Measurements from ENCODE around the gene ACSL5.
"Not testable (repeated sequence)": the region's sequence is repeated elsewhere in the genome, so short reads cannot be mapped to it uniquely, and the experiment has no call there.

Gene ACSL5

DNA sequence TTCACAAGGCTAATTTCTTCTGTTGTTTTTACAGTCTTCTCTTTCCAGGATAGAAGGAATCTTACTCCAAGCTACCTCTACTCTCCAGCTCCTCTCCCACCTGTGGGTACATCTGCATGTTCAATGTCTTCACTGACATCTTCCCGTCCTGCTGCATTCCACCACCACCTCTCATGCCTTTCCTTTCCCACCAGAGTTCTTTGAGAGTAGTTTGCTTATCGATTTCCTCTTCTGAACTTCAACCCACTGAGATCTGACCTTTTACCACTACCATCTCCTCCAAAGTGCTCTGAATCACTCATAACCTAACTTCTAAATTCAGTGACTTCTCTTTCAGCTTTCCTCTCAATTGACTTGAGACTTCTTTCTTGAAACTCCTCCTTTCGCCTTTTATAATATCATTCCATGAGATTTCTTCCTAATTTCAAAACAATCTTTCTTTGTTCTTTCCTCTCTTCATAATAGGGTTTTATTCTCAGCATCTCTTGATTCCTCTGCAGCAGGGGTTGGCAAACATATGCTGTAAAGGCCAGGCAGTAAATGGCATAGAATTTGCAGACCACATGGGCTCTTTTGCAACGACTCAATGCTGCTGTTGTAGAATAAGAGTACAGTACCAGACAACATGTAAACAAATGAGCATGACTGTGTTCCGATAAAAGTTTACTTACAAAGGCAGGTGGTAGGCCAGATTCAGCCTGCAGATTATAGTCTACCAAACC, 22.1 kb downstream of the ACSL5 start:
- Histone ChIP-seq H3K4me1 (ENCODE audit: insufficient read depth, low read length) (no peaks in the 10 kb centered on the region), H3K27ac (ENCODE audit: low read depth, low read length) (no peak overlapping the region), H3K9ac (ENCODE audit: low read length) (no peak overlapping the region), H3K27me3 (ENCODE audit: control insufficient read depth in 1 of 2, insufficient read depth in 2 of 2, low read length in 2 of 2) (no peaks in the 10 kb centered on the region), H3K36me3 (ENCODE audit: insufficient read depth, low read length) (no peaks in the 10 kb centered on the region), H3K9me3 (ENCODE audit: low read length) (no peaks in the 10 kb centered on the region), H3K4me3 (ENCODE audit: low read depth in 1 of 2, low read length in 2 of 2) (no peak overlapping the region)

DNA sequence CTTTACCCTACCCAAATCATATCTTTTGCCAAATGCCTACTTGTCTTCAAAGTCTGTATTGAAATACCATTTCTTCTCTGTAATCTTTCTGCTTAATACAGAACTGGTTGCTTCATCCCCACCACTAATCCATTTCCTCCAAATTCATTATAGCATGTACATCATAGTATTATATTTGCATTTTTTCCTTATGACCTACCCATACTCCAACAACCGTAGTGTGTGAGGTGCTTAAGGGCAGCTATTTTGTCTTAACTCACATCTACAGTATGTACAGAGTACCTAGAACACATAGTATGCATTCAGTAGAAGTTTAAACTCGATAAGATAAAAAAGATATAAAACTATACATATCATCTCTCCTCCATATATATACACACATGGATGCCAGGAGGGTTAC, 23.7 kb downstream of the ACSL5 start:
- no peaks in the 10 kb centered on the region for H3K36me3 ChIP-seq (ENCODE audit: insufficient read depth, low read length)
- H3K9me3 ChIP-seq (ENCODE audit: low read length), result no peaks in the 10 kb centered on the region
- no peak overlapping the region for H3K4me3 ChIP-seq (ENCODE audit: low read depth in 1 of 2, low read length in 2 of 2)
- no peaks in the 10 kb centered on the region for H3K4me1 ChIP-seq (ENCODE audit: insufficient read depth, low read length)
- no peak overlapping the region for H3K27ac ChIP-seq (ENCODE audit: low read depth, low read length)
- H3K27me3 ChIP-seq (ENCODE audit: control insufficient read depth in 1 of 2, insufficient read depth in 2 of 2, low read length in 2 of 2), result no peaks in the 10 kb centered on the region
- no peak overlapping the region for H3K9ac ChIP-seq (ENCODE audit: low read length)

DNA sequence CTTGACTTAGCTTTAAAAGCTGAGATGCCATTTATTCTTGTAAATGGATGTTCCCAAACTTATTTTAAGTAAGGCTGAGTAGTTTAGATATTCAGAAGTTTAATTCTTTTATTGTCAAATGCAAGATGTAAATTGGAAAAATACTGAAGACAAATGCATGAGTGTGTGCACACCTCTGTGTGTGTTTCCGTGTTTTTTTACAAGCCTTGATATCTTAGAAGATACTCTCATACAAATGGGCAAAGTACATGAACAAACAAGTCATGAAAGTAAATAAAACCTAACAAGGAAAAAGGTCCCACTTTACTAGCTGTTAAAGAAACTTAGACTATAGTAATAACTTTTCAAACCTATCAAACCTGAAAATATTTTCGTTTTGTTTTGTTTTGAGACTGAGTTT, 29.0 kb downstream of the ACSL5 start:
- H3K36me3 ChIP-seq (ENCODE audit: insufficient read depth, low read length), result no peaks in the 10 kb centered on the region
- H3K27ac ChIP-seq (ENCODE audit: low read depth, low read length), result no peak overlapping the region

DNA sequence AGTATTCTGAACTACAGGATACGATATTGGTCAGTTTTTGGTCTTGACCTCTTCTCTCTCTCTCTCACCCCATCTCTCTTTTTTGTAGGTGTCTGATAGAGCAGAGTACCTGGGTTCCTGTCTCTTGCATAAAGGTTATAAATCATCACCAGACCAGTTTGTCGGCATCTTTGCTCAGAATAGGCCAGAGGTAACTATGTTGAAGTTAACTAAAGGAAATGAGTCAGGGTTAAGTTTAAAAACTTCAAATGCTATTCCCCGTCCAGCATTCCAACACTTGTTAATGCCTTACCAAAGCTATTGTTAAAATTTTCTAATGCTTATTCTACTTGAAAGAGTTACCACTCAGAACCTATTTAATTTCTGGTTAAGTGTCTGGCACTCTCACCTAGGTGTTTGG, 30.7 kb downstream of the ACSL5 start:
- no peak overlapping the region for H3K4me3 ChIP-seq (ENCODE audit: low read depth in 1 of 2, low read length in 2 of 2)
- H3K36me3 ChIP-seq (ENCODE audit: insufficient read depth, low read length), result no peaks in the 10 kb centered on the region
- H3K9me3 ChIP-seq (ENCODE audit: low read length), result no peaks in the 10 kb centered on the region
- no peak overlapping the region for H3K27ac ChIP-seq (ENCODE audit: low read depth, low read length)
- H3K4me1 ChIP-seq (ENCODE audit: insufficient read depth, low read length), result no peaks in the 10 kb centered on the region
- H3K9ac ChIP-seq (ENCODE audit: low read length), result no peak overlapping the region
- H3K27me3 ChIP-seq (ENCODE audit: control insufficient read depth in 1 of 2, insufficient read depth in 2 of 2, low read length in 2 of 2), result no peaks in the 10 kb centered on the region

More for the DNA sequence above, 29.0 kb downstream of the ACSL5 start:
- Histone ChIP-seq H3K9ac (ENCODE audit: low read length) (no peak overlapping the region), H3K27me3 (ENCODE audit: control insufficient read depth in 1 of 2, insufficient read depth in 2 of 2, low read length in 2 of 2) (no peaks in the 10 kb centered on the region), H3K9me3 (ENCODE audit: low read length) (no peaks in the 10 kb centered on the region), H3K4me3 (ENCODE audit: low read depth in 1 of 2, low read length in 2 of 2) (no peak overlapping the region), H3K4me1 (ENCODE audit: insufficient read depth, low read length) (no peaks in the 10 kb centered on the region)

DNA sequence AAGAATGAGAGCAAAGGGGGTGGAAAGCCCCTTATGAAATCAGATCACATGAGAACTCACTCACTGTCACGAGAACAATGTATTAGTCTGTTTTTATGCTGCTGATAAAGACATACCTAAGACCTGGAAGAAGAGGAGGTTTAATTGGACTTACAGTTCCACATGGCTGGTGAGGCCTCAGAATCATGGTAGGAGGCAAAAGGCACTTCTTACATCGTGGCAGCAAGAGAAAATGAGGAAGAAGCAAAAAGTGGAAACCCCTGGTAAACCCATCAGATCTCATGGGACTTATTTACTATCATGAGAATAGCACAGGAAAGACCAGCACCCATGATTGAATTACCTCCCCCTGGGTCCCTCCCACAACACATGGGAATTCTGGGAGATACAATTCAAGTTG, 32.9 kb downstream of the ACSL5 start:
- not testable (repeated sequence) for H3K9ac ChIP-seq (ENCODE audit: low read length); H3K4me1 ChIP-seq (ENCODE audit: insufficient read depth, low read length); H3K9me3 ChIP-seq (ENCODE audit: low read length); H3K36me3 ChIP-seq (ENCODE audit: insufficient read depth, low read length); H3K4me3 ChIP-seq (ENCODE audit: low read depth in 1 of 2, low read length in 2 of 2); H3K27me3 ChIP-seq (ENCODE audit: control insufficient read depth in 1 of 2, insufficient read depth in 2 of 2, low read length in 2 of 2); H3K27ac ChIP-seq (ENCODE audit: low read depth, low read length)

DNA sequence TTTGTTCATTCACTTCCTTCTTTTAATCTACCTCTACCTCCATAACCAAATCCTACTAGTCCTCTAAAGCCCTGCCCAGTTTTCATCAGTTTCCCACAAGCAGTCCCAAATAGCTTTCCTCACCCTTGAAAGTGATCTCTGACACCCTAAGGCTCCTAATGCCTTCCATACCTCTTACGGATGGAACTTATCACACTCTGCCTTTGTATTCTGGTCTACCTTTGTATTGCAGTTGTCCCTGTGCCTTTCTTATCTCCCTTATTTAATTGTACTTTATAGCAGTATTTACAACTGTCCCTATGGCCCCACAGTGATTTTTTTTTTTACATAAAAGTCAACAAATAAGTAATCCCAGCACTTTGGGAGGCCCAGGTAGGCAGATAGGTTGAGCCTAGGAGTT, 33.8 kb downstream of the ACSL5 start:
- no peak overlapping the region for H3K9ac ChIP-seq (ENCODE audit: low read length)
- H3K4me3 ChIP-seq (ENCODE audit: low read depth in 1 of 2, low read length in 2 of 2), result no peak overlapping the region
- no peaks in the 10 kb centered on the region for H3K36me3 ChIP-seq (ENCODE audit: insufficient read depth, low read length)
- H3K27ac ChIP-seq (ENCODE audit: low read depth, low read length), result no peak overlapping the region
- no peaks in the 10 kb centered on the region for H3K9me3 ChIP-seq (ENCODE audit: low read length)
- H3K27me3 ChIP-seq (ENCODE audit: control insufficient read depth in 1 of 2, insufficient read depth in 2 of 2, low read length in 2 of 2), result no peaks in the 10 kb centered on the region
- H3K4me1 ChIP-seq (ENCODE audit: insufficient read depth, low read length), result no peaks in the 10 kb centered on the region

DNA sequence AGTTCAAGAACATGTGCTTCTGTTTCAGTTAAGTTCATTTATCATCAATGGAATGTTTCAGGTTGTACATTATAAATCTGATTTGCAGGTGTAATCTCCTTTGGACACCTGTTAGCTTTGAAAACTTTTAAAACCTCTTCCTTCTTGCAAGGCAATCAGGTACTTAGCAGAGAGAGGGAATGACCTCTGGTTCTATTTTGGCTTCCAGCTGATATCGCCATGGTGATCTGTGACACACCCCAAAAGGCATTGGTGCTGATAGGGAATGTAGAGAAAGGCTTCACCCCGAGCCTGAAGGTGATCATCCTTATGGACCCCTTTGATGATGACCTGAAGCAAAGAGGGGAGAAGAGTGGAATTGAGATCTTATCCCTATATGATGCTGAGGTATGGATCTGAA, 35.4 kb downstream of the ACSL5 start:
- H3K27me3 ChIP-seq (ENCODE audit: control insufficient read depth in 1 of 2, insufficient read depth in 2 of 2, low read length in 2 of 2), result no peaks in the 10 kb centered on the region
- no peaks in the 10 kb centered on the region for H3K9me3 ChIP-seq (ENCODE audit: low read length)
- no peak overlapping the region for H3K9ac ChIP-seq (ENCODE audit: low read length)
- H3K27ac ChIP-seq (ENCODE audit: low read depth, low read length), result no peak overlapping the region
- H3K4me1 ChIP-seq (ENCODE audit: insufficient read depth, low read length), result no peaks in the 10 kb centered on the region
- H3K36me3 ChIP-seq (ENCODE audit: insufficient read depth, low read length), result no peaks in the 10 kb centered on the region
- no peak overlapping the region for H3K4me3 ChIP-seq (ENCODE audit: low read depth in 1 of 2, low read length in 2 of 2)

DNA sequence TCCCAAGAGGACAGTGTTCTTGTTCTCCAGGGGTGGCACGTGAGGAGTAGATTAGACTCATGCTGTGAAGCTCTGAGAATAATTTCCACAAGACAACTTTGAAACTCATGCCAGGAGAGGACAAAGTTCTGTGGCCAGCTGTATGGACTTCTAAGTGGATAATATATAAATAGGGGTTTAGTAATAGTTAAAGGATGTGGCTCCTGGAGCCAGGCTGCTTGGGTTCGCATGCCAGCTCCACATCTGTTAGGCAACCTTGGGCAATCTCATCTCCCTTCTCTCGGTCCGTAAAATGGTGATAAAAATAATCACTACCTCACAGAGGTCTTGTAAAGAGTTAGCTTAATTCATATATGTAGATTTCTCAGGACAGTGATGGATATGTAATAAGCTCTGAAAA, 35.8 kb downstream of the ACSL5 start:
- no peaks in the 10 kb centered on the region for H3K4me1 ChIP-seq (ENCODE audit: insufficient read depth, low read length)
- H3K9ac ChIP-seq (ENCODE audit: low read length), result no peak overlapping the region
- no peak overlapping the region for H3K27ac ChIP-seq (ENCODE audit: low read depth, low read length)
- no peaks in the 10 kb centered on the region for H3K9me3 ChIP-seq (ENCODE audit: low read length)
- H3K4me3 ChIP-seq (ENCODE audit: low read depth in 1 of 2, low read length in 2 of 2), result no peak overlapping the region
- H3K27me3 ChIP-seq (ENCODE audit: control insufficient read depth in 1 of 2, insufficient read depth in 2 of 2, low read length in 2 of 2), result no peaks in the 10 kb centered on the region
- no peaks in the 10 kb centered on the region for H3K36me3 ChIP-seq (ENCODE audit: insufficient read depth, low read length)

DNA sequence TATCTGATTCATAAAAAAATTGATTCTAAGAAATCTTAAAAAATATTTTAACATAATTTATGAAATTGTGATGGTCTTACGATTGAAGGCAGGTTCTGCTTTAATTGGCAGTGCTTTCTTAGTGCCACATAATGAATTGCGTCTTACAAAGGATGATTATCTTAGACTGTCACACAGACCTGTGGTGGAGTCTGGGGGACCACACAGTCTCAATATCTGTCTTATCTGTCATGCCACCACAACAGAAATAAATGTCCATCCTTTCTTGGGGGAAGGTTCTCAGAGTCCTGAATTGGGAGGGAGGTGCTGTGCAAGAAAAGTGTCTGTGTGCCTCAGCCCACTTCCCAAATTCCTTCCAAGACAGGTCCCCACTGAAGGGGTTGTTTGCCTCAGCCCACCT, 38.8 kb downstream of the ACSL5 start:
- no peak overlapping the region for H3K4me3 ChIP-seq (ENCODE audit: low read depth in 1 of 2, low read length in 2 of 2)
- no peak overlapping the region for H3K27ac ChIP-seq (ENCODE audit: low read depth, low read length)
- no peaks in the 10 kb centered on the region for H3K4me1 ChIP-seq (ENCODE audit: insufficient read depth, low read length)
- no peaks in the 10 kb centered on the region for H3K27me3 ChIP-seq (ENCODE audit: control insufficient read depth in 1 of 2, insufficient read depth in 2 of 2, low read length in 2 of 2)
- no peak overlapping the region for H3K9ac ChIP-seq (ENCODE audit: low read length)
- no peaks in the 10 kb centered on the region for H3K36me3 ChIP-seq (ENCODE audit: insufficient read depth, low read length)
- H3K9me3 ChIP-seq (ENCODE audit: low read length), result no peaks in the 10 kb centered on the region

DNA sequence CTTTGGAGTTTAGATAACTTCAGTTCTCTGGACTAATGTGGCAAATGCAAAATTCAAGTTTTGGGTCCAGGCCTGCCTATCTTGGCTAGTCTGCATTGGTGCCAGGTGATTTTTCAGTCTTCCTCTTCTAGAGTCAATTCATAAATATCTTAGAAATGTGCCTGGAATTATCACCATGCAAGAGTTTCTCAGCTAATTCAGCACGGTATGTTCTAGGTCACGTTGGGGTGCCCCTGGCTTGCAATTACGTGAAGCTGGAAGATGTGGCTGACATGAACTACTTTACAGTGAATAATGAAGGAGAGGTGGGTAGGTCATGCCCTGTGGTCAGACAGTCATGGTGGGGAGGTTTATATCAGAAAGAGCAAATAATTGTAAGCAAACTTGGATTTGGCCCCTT, 47.8 kb downstream of the ACSL5 start:
- Histone ChIP-seq H3K27ac (ENCODE audit: low read depth, low read length) (no peak overlapping the region), H3K9ac (ENCODE audit: low read length) (no peak overlapping the region)

DNA sequence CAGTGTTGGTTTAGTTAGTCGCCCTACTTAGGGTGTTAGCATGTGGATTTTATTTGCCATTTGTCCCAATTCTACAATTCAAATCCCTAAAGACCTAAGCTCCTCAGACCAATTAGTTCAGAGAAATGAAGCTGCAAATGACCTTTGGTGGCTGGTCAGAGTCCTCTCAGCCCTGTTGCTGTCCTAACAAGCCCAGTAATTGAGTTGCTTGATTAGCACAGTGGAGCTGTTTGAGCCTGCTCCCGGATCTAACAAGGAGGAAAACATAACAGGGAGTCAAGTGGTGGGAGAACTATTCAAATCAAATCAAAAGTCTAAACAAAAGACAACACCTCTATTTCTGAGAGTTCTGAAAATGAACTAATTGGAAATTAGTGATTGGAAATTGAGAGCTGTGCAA, 50.7 kb downstream of the ACSL5 start:
- H3K36me3 ChIP-seq (ENCODE audit: insufficient read depth, low read length), result peaks cover 8% of the 10 kb centered on the region
- H3K4me1 ChIP-seq (ENCODE audit: insufficient read depth, low read length), result no peaks in the 10 kb centered on the region
- H3K27me3 ChIP-seq (ENCODE audit: control insufficient read depth in 1 of 2, insufficient read depth in 2 of 2, low read length in 2 of 2), result no peaks in the 10 kb centered on the region
- no peak overlapping the region for H3K27ac ChIP-seq (ENCODE audit: low read depth, low read length)
- H3K9me3 ChIP-seq (ENCODE audit: low read length), result no peaks in the 10 kb centered on the region
- no peak overlapping the region for H3K4me3 ChIP-seq (ENCODE audit: low read depth in 1 of 2, low read length in 2 of 2)
- no peak overlapping the region for H3K9ac ChIP-seq (ENCODE audit: low read length)

More for the DNA sequence above, 47.8 kb downstream of the ACSL5 start:
- peaks cover 8% of the 10 kb centered on the region for H3K36me3 ChIP-seq (ENCODE audit: insufficient read depth, low read length)
- H3K9me3 ChIP-seq (ENCODE audit: low read length), result no peaks in the 10 kb centered on the region
- H3K4me3 ChIP-seq (ENCODE audit: low read depth in 1 of 2, low read length in 2 of 2), result no peak overlapping the region
- no peaks in the 10 kb centered on the region for H3K4me1 ChIP-seq (ENCODE audit: insufficient read depth, low read length)
- no peaks in the 10 kb centered on the region for H3K27me3 ChIP-seq (ENCODE audit: control insufficient read depth in 1 of 2, insufficient read depth in 2 of 2, low read length in 2 of 2)

DNA sequence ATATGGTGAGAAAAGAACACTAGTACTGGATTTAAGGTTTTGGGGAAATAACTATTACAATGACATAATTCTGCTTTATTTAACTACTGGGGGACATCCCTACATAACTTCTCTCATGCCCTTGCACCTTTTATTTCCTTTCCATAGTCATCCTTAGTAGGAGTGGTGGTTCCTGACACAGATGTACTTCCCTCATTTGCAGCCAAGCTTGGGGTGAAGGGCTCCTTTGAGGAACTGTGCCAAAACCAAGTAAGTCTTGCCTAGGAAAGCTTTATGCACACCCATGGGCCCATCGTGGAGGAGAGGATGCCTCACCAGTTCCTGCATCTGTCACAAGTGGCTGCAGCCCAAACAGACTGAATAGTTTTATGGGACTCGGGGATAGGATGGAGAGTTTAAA, 52.2 kb downstream of the ACSL5 start:
- Histone ChIP-seq H3K9me3 (ENCODE audit: low read length) (no peaks in the 10 kb centered on the region), H3K27me3 (ENCODE audit: control insufficient read depth in 1 of 2, insufficient read depth in 2 of 2, low read length in 2 of 2) (no peaks in the 10 kb centered on the region), H3K27ac (ENCODE audit: low read depth, low read length) (no peak overlapping the region), H3K36me3 (ENCODE audit: insufficient read depth, low read length) (peaks cover 20% of the 10 kb centered on the region), H3K4me3 (ENCODE audit: low read depth in 1 of 2, low read length in 2 of 2) (no peak overlapping the region), H3K9ac (ENCODE audit: low read length) (no peak overlapping the region), H3K4me1 (ENCODE audit: insufficient read depth, low read length) (no peaks in the 10 kb centered on the region)
